H7 (cell line): ENCODE measurements around the gene RAET1L. TPM values are rescaled to one million over a fixed set of nuclear protein-coding genes. Genes with fewer than 3 reads are reported as not detected.
"Not testable (repeated sequence)": the region's sequence is repeated elsewhere in the genome, so short reads cannot be mapped to it uniquely, and the experiment has no call there.

Source experiments
- DNase-seq: peaks from one replicate; pipeline ENCODE4 v3.0.0; 2012
- H3K27me3 ChIP-seq: 2 replicates; pipeline ENCODE4 v1.6.0; 2011; ENCODE audit warnings: mild to moderate bottlenecking, low read length; ENCODE audit not compliant: control insufficient read depth, insufficient read depth
- H3K36me3 ChIP-seq: replicated peaks from 2 replicates; pipeline ENCODE4 v1.5.1; 2011; ENCODE audit warnings: low read length; ENCODE audit not compliant: control insufficient read depth, insufficient read depth
- H3K4me3 ChIP-seq: 2 replicates; pipeline ENCODE4 v1.5.1; 2011; ENCODE audit warnings: low read depth, mild to moderate bottlenecking, control low read depth, low read length, moderate library complexity; ENCODE audit not compliant: insufficient read depth
- total RNA-seq: library from RNA; depleted of rRNA; stranded (reverse); fragments of >200 nt; shearing (Covaris generic); gene quantifications from 2 replicates; pipeline ENCODE4 v1.2.3, GENCODE V29; 2014; rRNA removed

RAET1L gene
- total RNA-seq = not detected in 2 replicates

DNA sequence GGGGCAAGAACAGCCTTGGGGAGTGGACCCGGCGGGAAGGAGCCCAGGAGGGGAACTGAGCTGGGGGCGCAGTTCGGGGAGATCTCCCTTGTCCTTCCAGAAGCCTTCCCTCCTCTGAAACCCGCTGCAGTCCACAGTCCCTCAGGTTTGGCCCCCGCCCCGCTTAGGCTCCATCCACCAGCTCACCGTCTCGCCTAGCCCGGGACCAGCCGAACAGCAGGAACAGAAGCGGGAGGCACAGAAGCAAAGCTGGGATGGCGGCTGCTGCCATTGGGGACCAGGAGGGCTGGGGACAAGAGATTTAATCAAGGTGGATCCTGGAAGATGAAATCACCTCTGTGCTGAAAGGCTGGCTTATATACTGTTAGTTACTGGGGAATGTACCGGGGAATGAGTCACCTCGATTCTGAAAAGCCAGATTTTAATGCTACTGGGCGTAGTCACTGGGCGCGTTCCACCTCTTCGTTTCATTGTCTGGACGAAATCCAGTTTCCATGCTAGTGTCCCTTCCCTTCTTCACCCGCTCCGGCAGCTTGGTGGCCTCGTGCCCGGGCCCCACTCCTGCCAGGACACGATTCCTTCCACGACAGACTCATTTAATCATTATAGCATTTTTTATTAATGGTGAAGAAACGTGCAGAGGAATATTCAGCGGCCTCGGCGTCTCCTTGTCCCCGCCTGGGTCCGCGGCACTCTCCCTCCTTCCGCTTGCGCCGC is at the start of gene RAET1L:
TSS of gene RAET1L (minus strand) at position 332 of the 717 bp plus-strand sequence. CDS start at position 271, 61 bp downstream.
- peak within 1 kb of the TSS; percentile 15; the same call in 1 of the 2 replicates for H3K4me3 ChIP-seq
- H3K27me3 ChIP-seq = peaks cover 22% of the 10 kb centered on the region
- H3K36me3 ChIP-seq = no peaks in the 10 kb centered on the region
- DNase-seq = peak; percentile 56

DNA sequence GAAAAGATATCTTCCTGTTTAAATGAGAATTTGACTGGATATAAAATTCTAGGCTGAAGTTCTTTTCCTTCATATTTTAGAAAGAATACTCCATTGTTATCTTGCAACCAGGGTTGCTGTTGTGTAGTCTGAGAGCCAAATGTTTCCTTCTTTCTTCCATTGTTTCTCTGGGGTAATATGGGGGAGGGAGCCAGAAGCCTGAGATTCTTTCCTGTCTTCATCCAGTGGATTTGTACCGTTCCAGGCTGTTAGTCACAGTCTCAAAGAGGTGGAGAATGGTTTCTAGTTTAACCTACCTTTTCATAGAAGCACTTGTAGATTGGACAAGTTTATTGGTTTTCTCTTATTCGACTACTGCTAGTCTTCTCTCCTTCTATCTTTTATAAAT is 49.7 kb upstream of the RAET1L start:
- Histone ChIP-seq H3K27me3 (peaks cover under 1% of the 10 kb centered on the region; the same call in 1 of the 2 replicates), H3K36me3 (no peaks in the 10 kb centered on the region), H3K4me3 (no peak overlapping the region)
- no peak for DNase-seq

DNA sequence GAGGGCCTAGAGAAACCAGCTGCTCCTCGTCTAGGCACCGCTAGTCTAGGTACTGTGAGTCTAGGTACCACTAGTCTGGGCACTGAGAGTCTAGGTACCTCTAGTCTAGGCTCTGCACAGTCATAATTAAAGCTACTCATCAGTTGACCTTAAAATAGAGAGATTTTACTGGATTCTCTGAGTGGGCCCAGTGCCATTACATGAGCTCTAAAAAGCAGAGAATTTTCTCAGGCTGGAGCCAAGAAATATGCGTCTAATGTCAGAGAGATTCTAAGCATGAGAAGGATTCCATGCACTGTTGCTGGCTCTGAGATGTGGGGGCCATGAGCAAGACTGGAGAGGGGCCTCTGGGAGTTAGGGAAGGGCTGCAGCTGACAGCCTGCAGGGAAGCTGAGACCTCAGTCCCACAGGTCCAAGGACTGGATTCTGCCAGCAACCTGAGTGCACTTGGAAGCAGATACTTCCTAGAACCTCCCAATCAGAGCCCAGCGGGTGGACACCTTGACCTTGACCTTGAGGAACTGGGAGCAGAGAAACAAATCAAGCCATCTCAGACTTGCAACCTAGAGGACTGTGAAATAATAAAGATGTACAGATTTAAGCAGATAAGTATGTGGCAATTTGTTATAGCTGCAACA is 49.2 kb upstream of the RAET1L start:
- H3K4me3 ChIP-seq, H3K36me3 ChIP-seq, DNase-seq, H3K27me3 ChIP-seq: not testable (repeated sequence)

DNA sequence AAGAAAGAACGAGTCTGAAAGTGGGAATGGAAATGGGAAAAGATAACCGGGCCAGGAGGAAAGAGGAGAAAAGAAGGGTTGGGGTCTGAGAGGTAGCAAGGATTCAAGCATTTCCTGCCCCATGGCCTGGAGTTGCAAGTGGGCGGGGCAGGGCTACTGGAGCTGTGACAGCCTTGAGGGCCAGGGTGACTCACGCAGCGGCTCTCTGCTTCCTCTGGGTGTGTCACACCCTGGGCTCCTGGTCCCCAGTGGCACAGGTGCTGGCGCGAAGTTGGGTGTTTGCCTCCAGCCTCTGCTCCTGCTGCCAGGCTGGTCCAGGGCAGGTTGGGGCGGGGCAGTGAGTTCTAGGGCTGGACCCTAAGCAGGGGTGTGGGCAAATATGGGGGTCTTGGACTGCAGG is 46.9 kb upstream of the RAET1L start:
- Histone ChIP-seq H3K4me3 (no peak overlapping the region), H3K36me3 (no peaks in the 10 kb centered on the region), H3K27me3 (peaks cover 13% of the 10 kb centered on the region)
- peak; percentile 52 for DNase-seq

DNA sequence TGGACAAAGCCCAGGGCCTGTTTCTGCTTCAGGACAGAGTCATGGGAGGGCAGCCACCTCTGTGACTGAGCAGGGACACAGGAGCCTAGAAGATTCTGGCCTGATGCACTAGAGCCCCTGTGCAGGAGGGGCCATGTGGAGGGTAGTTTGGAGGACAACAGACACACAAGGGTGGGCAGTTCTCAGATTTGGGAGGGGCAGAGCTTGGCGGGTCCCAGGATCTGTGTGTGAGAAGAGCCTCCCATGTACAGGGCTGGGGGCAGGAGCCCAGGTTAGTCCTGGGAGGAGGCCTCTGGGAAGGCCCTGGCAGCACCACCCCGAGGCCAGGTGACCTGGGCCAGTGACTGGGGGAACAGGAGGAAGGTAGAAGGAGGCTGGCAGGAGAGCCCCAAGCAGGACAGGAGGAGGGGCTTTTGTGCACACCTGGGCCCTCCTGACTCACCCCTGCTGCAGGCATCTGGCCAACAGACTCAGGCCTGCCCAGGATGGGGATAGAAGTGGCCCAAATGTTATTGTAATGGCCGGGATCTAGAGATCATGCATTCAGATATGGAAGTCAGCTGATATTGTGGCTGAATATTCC is 45.0 kb upstream of the RAET1L start:
- no peak for DNase-seq
- Histone ChIP-seq H3K36me3 (no peaks in the 10 kb centered on the region), H3K4me3 (no peak overlapping the region), H3K27me3 (peaks cover 19% of the 10 kb centered on the region)

DNA sequence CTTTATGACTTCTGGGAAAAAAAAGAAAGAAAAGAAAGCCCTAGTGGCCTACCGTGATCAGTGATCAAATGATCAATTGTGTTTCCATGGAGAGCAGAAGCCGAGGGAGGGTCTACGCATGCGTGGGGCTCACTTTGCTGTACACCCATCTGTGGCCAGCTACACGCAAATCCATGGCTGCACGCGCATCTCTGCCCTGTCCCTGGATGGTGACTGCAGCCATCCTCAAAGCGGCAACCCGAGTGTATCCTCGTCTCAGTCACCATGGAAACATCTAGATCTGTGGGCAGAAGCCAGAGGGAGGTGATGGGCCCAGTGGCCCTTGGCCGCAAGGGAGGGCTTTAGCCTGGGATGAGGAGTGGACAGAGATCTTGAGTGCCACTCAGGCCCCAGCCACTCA is 44.4 kb upstream of the RAET1L start:
- H3K4me3 ChIP-seq = no peak overlapping the region
- no peaks in the 10 kb centered on the region for H3K36me3 ChIP-seq
- H3K27me3 ChIP-seq = peaks cover 19% of the 10 kb centered on the region
- no peak for DNase-seq

DNA sequence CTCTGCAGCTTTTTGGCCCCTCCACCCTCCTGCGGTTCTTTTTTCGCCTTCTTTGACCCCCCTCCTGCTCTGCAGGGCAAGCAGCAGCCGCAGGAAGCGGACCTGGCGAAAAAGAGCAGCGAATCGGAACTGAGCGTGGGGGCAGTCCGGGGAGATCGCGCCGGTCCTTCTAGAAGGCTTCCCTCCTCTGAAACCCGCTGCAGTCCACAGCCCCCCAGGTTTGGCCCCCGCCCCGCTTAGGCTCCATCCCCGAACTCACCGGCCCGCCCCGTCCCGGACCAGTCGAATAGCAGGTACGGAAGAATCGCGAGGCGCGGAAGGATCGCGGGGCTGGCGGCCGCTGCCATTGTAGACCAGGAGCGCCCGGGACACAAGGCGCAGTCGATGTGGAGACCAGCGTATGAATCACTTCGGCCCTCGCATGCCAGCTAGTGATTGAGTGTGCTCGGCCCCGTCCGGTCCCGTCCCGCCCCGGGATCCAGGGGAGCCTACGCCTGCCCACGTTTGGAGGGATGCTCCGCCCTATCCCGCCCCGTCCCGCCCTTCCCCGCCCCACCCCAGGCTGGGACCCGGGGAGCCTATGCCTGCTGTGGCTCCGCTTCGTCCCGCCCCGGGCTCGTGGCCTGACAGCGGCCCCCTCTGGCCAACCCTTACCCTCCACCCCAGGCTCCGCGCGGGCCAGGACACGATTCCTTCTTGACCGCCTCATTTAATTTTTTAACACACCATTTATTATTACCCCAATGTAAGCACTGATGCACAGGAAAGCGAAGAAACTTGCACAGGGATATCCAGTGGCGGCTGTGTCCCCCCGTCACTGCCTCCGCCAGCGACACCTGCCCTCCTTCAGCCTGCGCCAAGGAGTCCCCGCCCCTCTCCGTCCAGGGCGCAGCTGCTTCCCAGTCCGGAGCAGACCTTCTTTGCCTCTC is 43.7 kb upstream of the RAET1L start, which contains the start of gene ULBP3:
TSS of gene ULBP3 (minus strand) at position 402 of the 929 bp plus-strand sequence. CDS start at position 347, 55 bp downstream.
- DNase-seq = peak; percentile 97
- Histone ChIP-seq H3K27me3 (peaks cover 19% of the 10 kb centered on the region), H3K4me3 (peak within 1 kb of the TSS; percentile 67), H3K36me3 (no peaks in the 10 kb centered on the region)

- no peak for DNase-seq
- Histone ChIP-seq H3K27me3 (peaks cover 19% of the 10 kb centered on the region), H3K36me3 (no peaks in the 10 kb centered on the region), H3K4me3 (peak overlapping the region; percentile 67)
Observed at GRCh38 chr6:150068151-150068550, 42.8 kb upstream of the RAET1L start.

GRCh38 chr6:150065083-150065482 is 39.8 kb upstream of the RAET1L start:
- Histone ChIP-seq H3K27me3 (peaks cover 19% of the 10 kb centered on the region), H3K4me3 (no peak overlapping the region), H3K36me3 (no peaks in the 10 kb centered on the region)
- no peak for DNase-seq

DNA sequence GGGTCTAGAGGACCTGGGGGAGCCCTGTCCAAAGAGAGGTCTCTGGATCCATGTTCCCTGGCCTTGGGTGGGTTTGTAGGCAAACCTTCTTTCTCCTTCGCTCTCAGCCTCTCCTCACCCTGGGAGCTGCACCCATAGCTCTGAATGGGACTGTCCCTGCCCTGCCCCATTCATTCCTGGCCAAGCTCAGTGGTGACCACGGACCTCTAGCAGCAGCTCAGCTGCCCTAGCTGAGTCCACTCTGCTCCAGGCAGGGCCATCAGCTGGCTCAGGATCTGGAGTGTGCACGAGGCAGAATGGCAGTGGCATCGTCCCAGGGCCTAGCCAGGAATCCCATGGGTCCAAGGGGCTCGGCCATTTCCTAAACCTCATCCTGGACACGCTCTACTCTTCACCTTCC is 38.3 kb upstream of the RAET1L start:
- H3K36me3 ChIP-seq = no peaks in the 10 kb centered on the region
- no peak overlapping the region for H3K4me3 ChIP-seq
- H3K27me3 ChIP-seq = peaks cover 13% of the 10 kb centered on the region
- no peak for DNase-seq

GRCh38 chr6:150059973-150060372 is 34.6 kb upstream of the RAET1L start:
- not testable (repeated sequence) for H3K4me3 ChIP-seq, DNase-seq, H3K36me3 ChIP-seq, H3K27me3 ChIP-seq

- H3K27me3 ChIP-seq = peaks cover 2% of the 10 kb centered on the region; the same call in 1 of the 2 replicates
- H3K4me3 ChIP-seq = no peak overlapping the region
- H3K36me3 ChIP-seq = no peaks in the 10 kb centered on the region
- DNase-seq = no peak
Observed at GRCh38 chr6:150058986-150059385, 33.7 kb upstream of the RAET1L start.

- Histone ChIP-seq H3K27me3 (peaks cover 2% of the 10 kb centered on the region), H3K36me3 (no peaks in the 10 kb centered on the region), H3K4me3 (no peak overlapping the region)
- no peak for DNase-seq
Observed at GRCh38 chr6:150058231-150058792, 33.0 kb upstream of the RAET1L start.

GRCh38 chr6:150057501-150057951 is 32.2 kb upstream of the RAET1L start:
- H3K36me3 ChIP-seq = no peaks in the 10 kb centered on the region
- no peak overlapping the region for H3K4me3 ChIP-seq
- H3K27me3 ChIP-seq = peaks cover 2% of the 10 kb centered on the region
- DNase-seq = peak; percentile 56
